Measurements from ENCODE around the gene MCF2L. TPM values are rescaled to one million over a fixed set of nuclear protein-coding genes. Genes with fewer than 3 reads are reported as not detected.

The MCF2L gene
- total and polyA plus RNA-seq, 4 donors: 46.3 to 136 (median 92.0) TPM

- DNase-seq (ENCODE audit: low read depth in 4 of 6, low spot score in 6 of 6): peak in 1 of 6 donors; percentile 66
- Histone ChIP-seq H3K4me3 (ENCODE audit: low read depth, low read length) (no peak overlapping the region), H3K27ac (ENCODE audit: low read depth, low read length) (no peak overlapping the region), H3K27me3 (ENCODE audit: control insufficient read depth, insufficient read depth, low read length) (no peaks in the 10 kb centered on the region), H3K36me3 (ENCODE audit: control insufficient read depth, insufficient read depth, low read length) (peaks cover 70% of the 10 kb centered on the region), H3K9me3 (ENCODE audit: control insufficient read depth, insufficient read depth, low read length) (no peaks in the 10 kb centered on the region), H3K4me1 (ENCODE audit: control insufficient read depth, insufficient read depth, low read length) (peaks cover 49% of the 10 kb centered on the region)
- WGBS (ENCODE audit: insufficient coverage): 83% methylated on average over 27 of the region's 32 CpGs
Measured at GRCh38 chr13:113045251-113046127, 76.5 kb downstream of the MCF2L start.

GRCh38 chr13:113046128-113046882 is 77.3 kb downstream of the MCF2L start:
- DNase-seq (ENCODE audit: low read depth in 4 of 6, low spot score in 6 of 6): no peak
- no peaks in the 10 kb centered on the region for H3K27me3 ChIP-seq (ENCODE audit: control insufficient read depth, insufficient read depth, low read length)
- no peaks in the 10 kb centered on the region for H3K9me3 ChIP-seq (ENCODE audit: control insufficient read depth, insufficient read depth, low read length)
- peaks cover 68% of the 10 kb centered on the region for H3K36me3 ChIP-seq (ENCODE audit: control insufficient read depth, insufficient read depth, low read length)
- no peak overlapping the region for H3K27ac ChIP-seq (ENCODE audit: low read depth, low read length)
- H3K4me1 ChIP-seq (ENCODE audit: control insufficient read depth, insufficient read depth, low read length): peaks cover 47% of the 10 kb centered on the region
- WGBS (ENCODE audit: insufficient coverage): 94% methylated on average over 30 of the region's 30 CpGs
- no peak overlapping the region for H3K4me3 ChIP-seq (ENCODE audit: low read depth, low read length)

- Histone ChIP-seq H3K27me3 (ENCODE audit: control insufficient read depth, insufficient read depth, low read length) (no peaks in the 10 kb centered on the region), H3K4me3 (ENCODE audit: low read depth, low read length) (no peak overlapping the region), H3K9me3 (ENCODE audit: control insufficient read depth, insufficient read depth, low read length) (no peaks in the 10 kb centered on the region), H3K27ac (ENCODE audit: low read depth, low read length) (no peak overlapping the region), H3K4me1 (ENCODE audit: control insufficient read depth, insufficient read depth, low read length) (peaks cover 42% of the 10 kb centered on the region), H3K36me3 (ENCODE audit: control insufficient read depth, insufficient read depth, low read length) (peaks cover 68% of the 10 kb centered on the region)
- 64% methylated on average over 9 of the region's 13 CpGs for WGBS (ENCODE audit: insufficient coverage)
- no peak for DNase-seq (ENCODE audit: low read depth in 4 of 6, low spot score in 6 of 6)
Measured at GRCh38 chr13:113046883-113047244, 77.8 kb downstream of the MCF2L start.

GRCh38 chr13:113047587-113047986 is 78.6 kb downstream of the MCF2L start:
- Histone ChIP-seq H3K27me3 (ENCODE audit: control insufficient read depth, insufficient read depth, low read length) (no peaks in the 10 kb centered on the region), H3K36me3 (ENCODE audit: control insufficient read depth, insufficient read depth, low read length) (peaks cover 67% of the 10 kb centered on the region), H3K4me3 (ENCODE audit: low read depth, low read length) (no peak overlapping the region), H3K27ac (ENCODE audit: low read depth, low read length) (no peak overlapping the region), H3K4me1 (ENCODE audit: control insufficient read depth, insufficient read depth, low read length) (peaks cover 39% of the 10 kb centered on the region), H3K9me3 (ENCODE audit: control insufficient read depth, insufficient read depth, low read length) (no peaks in the 10 kb centered on the region)
- no peak for DNase-seq (ENCODE audit: low read depth in 4 of 6, low spot score in 6 of 6)
- 87% methylated on average over 31 of the region's 31 CpGs for WGBS (ENCODE audit: insufficient coverage)

- Histone ChIP-seq H3K9me3 (ENCODE audit: control insufficient read depth, insufficient read depth, low read length) (no peaks in the 10 kb centered on the region), H3K36me3 (ENCODE audit: control insufficient read depth, insufficient read depth, low read length) (peaks cover 72% of the 10 kb centered on the region), H3K4me1 (ENCODE audit: control insufficient read depth, insufficient read depth, low read length) (peaks cover 30% of the 10 kb centered on the region), H3K27me3 (ENCODE audit: control insufficient read depth, insufficient read depth, low read length) (no peaks in the 10 kb centered on the region), H3K27ac (ENCODE audit: low read depth, low read length) (no peak overlapping the region), H3K4me3 (ENCODE audit: low read depth, low read length) (no peak overlapping the region)
- 94% methylated on average over 7 of the region's 7 CpGs for WGBS (ENCODE audit: insufficient coverage)
- no peak for DNase-seq (ENCODE audit: low read depth in 4 of 6, low spot score in 6 of 6)
Measured at GRCh38 chr13:113048766-113049165, 79.8 kb downstream of the MCF2L start.

- H3K27ac ChIP-seq (ENCODE audit: low read depth, low read length): no peak overlapping the region
- H3K9me3 ChIP-seq (ENCODE audit: control insufficient read depth, insufficient read depth, low read length): no peaks in the 10 kb centered on the region
- H3K27me3 ChIP-seq (ENCODE audit: control insufficient read depth, insufficient read depth, low read length): no peaks in the 10 kb centered on the region
- DNase-seq (ENCODE audit: low read depth in 4 of 6, low spot score in 6 of 6): peak in 1 of 6 donors; percentile 80
- no peak overlapping the region for H3K4me3 ChIP-seq (ENCODE audit: low read depth, low read length)
- peaks cover 22% of the 10 kb centered on the region for H3K4me1 ChIP-seq (ENCODE audit: control insufficient read depth, insufficient read depth, low read length)
- peaks cover 75% of the 10 kb centered on the region for H3K36me3 ChIP-seq (ENCODE audit: control insufficient read depth, insufficient read depth, low read length)
- 80% methylated on average over 13 of the region's 13 CpGs for WGBS (ENCODE audit: insufficient coverage)
Measured at GRCh38 chr13:113049521-113049941, 80.5 kb downstream of the MCF2L start.

- Histone ChIP-seq H3K4me3 (ENCODE audit: low read depth, low read length) (no peak overlapping the region), H3K4me1 (ENCODE audit: control insufficient read depth, insufficient read depth, low read length) (peaks cover 18% of the 10 kb centered on the region), H3K27me3 (ENCODE audit: control insufficient read depth, insufficient read depth, low read length) (no peaks in the 10 kb centered on the region), H3K27ac (ENCODE audit: low read depth, low read length) (no peak overlapping the region), H3K9me3 (ENCODE audit: control insufficient read depth, insufficient read depth, low read length) (no peaks in the 10 kb centered on the region), H3K36me3 (ENCODE audit: control insufficient read depth, insufficient read depth, low read length) (peaks cover 70% of the 10 kb centered on the region)
- WGBS (ENCODE audit: insufficient coverage): 87% methylated on average over 5 of the region's 8 CpGs
- no peak for DNase-seq (ENCODE audit: low read depth in 4 of 6, low spot score in 6 of 6)
Measured at GRCh38 chr13:113049981-113050380, 81.0 kb downstream of the MCF2L start.

- DNase-seq (ENCODE audit: low read depth in 4 of 6, low spot score in 6 of 6): no peak
- WGBS (ENCODE audit: insufficient coverage): 27% methylated on average over 41 of the region's 48 CpGs
- no peaks in the 10 kb centered on the region for H3K9me3 ChIP-seq (ENCODE audit: control insufficient read depth, insufficient read depth, low read length)
- no peaks in the 10 kb centered on the region for H3K27me3 ChIP-seq (ENCODE audit: control insufficient read depth, insufficient read depth, low read length)
- peaks cover 70% of the 10 kb centered on the region for H3K36me3 ChIP-seq (ENCODE audit: control insufficient read depth, insufficient read depth, low read length)
- no peak overlapping the region for H3K27ac ChIP-seq (ENCODE audit: low read depth, low read length)
- no peak overlapping the region for H3K4me3 ChIP-seq (ENCODE audit: low read depth, low read length)
- peaks cover 19% of the 10 kb centered on the region for H3K4me1 ChIP-seq (ENCODE audit: control insufficient read depth, insufficient read depth, low read length)
Measured at GRCh38 chr13:113050734-113051431, 81.9 kb downstream of the MCF2L start.

- Histone ChIP-seq H3K4me1 (ENCODE audit: control insufficient read depth, insufficient read depth, low read length) (peaks cover 21% of the 10 kb centered on the region), H3K9me3 (ENCODE audit: control insufficient read depth, insufficient read depth, low read length) (no peaks in the 10 kb centered on the region), H3K27ac (ENCODE audit: low read depth, low read length) (no peak overlapping the region), H3K36me3 (ENCODE audit: control insufficient read depth, insufficient read depth, low read length) (peaks cover 68% of the 10 kb centered on the region), H3K27me3 (ENCODE audit: control insufficient read depth, insufficient read depth, low read length) (no peaks in the 10 kb centered on the region), H3K4me3 (ENCODE audit: low read depth, low read length) (no peak overlapping the region)
- DNase-seq (ENCODE audit: low read depth in 4 of 6, low spot score in 6 of 6): no peak
- WGBS (ENCODE audit: insufficient coverage): 84% methylated on average over 10 of the region's 14 CpGs
Measured at GRCh38 chr13:113051641-113052040, 82.6 kb downstream of the MCF2L start.
